ENCODE data around the gene KCTD16.

Gene KCTD16

DNA sequence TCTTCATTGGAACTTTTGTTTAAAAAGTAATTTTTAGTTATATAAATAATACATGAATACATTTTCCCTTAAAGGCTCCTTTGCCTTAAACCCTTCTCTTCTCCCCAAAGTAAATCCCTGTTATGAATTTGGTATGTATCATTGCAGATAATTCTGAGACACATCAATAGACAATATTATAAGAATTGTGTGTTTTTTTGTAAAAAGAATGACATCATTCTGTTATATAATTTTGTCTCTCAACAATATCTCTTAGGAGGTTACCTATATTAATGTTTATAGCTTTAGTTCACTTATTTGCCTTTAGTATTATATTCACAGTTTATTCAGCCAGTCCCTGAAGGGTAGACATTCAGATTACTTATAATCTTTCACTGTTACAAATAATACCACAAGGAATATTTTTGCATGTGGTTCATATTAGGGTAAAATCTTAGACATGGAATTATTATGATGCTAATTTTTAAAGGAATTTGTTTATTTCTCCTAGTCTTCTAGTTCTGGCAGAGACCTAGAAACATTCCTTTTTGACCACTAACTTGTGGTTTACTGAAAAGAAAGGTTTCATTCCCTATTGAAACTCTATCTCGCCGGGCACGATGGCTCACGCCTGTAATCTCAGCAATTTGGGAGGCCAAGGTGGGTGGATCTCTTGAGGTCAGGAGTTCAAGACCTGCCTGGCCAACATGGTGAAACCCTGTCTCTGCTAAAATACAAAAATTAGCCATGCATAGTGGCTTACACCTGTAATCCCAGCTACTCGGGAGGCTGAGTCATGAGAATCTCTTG is 105.6 kb downstream of the KCTD16 start:
- ATAC-seq: no peak
- no peak for TF ChIP-seq SNAI2 (CRISPR knock-in tag; IDR thresholded peaks at IDR 0.05)
- TF ChIP-seq, protein P1, sequence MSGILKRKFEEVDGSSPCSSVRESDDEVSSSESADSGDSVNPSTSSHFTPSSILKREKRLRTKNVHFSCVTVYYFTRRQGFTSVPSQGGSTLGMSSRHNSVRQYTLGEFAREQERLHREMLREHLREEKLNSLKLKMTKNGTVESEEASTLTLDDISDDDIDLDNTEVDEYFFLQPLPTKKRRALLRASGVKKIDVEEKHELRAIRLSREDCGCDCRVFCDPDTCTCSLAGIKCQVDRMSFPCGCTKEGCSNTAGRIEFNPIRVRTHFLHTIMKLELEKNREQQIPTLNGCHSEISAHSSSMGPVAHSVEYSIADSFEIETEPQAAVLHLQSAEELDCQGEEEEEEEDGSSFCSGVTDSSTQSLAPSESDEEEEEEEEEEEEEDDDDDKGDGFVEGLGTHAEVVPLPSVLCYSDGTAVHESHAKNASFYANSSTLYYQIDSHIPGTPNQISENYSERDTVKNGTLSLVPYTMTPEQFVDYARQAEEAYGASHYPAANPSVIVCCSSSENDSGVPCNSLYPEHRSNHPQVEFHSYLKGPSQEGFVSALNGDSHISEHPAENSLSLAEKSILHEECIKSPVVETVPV (CRISPR knock-in tag; IDR thresholded peaks at IDR 0.05): no peak
- TF ChIP-seq BACH2 (CRISPR knock-in tag; IDR thresholded peaks at IDR 0.05; ENCODE audit: borderline replicate concordance): no peak
- TF ChIP-seq OSR1 (CRISPR knock-in tag; IDR thresholded peaks at IDR 0.05): no peak

DNA sequence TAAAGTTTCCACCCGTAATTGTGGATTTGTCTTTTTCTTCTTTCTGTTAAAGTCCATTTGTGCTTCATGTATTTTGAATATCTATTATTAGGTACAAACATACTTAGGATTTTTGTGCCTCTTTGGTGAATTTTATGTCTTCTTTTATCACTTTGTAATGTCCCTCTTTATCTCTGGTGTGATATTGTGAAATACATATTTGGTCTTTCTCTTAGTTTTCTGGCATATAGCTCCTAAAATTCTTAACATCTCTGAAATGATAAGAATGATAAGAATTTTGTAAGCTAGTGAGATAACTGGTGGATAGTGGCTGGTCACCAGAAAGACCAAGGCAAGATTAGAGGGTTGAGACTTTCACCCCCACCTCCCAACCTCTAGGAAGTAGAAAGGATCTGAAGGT is 111.1 kb downstream of the KCTD16 start:
- ATAC-seq: no peak
- TF ChIP-seq ZNF565 (CRISPR knock-in tag; conservative IDR thresholded peaks at IDR 0.05; ENCODE audit: low read depth) (no peak), ISL1 (CRISPR knock-in tag; IDR thresholded peaks at IDR 0.05) (peak; percentile 36; the same call in 1 of the 2 replicates)

DNA sequence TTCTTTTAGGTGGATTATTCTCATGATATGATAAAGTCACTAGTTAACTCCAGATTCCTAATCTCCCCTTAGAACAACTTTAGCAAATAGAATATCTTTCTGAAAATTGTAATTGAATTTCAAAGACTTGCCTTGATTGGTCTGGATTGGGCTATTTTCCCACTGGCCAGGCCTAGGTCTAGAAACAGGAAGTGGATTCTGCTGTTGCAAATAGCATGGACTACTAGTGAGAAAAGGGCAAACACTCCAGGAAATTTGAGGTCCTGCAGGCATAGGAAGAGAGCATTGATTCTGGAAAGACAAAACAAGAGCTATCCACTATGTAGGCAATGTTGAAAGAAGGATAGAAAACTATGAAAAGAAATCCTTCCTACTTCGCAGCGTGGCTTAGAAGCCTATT is 113.4 kb downstream of the KCTD16 start:
- TF ChIP-seq, protein P2, sequence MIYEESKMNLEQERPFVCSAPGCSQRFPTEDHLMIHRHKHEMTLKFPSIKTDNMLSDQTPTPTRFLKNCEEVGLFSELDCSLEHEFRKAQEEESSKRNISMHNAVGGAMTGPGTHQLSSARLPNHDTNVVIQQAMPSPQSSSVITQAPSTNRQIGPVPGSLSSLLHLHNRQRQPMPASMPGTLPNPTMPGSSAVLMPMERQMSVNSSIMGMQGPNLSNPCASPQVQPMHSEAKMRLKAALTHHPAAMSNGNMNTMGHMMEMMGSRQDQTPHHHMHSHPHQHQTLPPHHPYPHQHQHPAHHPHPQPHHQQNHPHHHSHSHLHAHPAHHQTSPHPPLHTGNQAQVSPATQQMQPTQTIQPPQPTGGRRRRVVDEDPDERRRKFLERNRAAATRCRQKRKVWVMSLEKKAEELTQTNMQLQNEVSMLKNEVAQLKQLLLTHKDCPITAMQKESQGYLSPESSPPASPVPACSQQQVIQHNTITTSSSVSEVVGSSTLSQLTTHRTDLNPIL (CRISPR knock-in tag; IDR thresholded peaks at IDR 0.05; ENCODE audit: low read depth): no peak
- no peak for TF ChIP-seq TOX (CRISPR knock-in tag; IDR thresholded peaks at IDR 0.05; ENCODE audit: borderline replicate concordance)
- no peak for TF ChIP-seq TCF4 (CRISPR knock-in tag; IDR thresholded peaks at IDR 0.05; ENCODE audit: borderline replicate concordance)
- no peak for TF ChIP-seq ZNF8 (CRISPR knock-in tag; IDR thresholded peaks at IDR 0.05)
- TF ChIP-seq, protein P1 (CRISPR knock-in tag; IDR thresholded peaks at IDR 0.05): no peak
- TF ChIP-seq GLIS3 (CRISPR knock-in tag; IDR thresholded peaks at IDR 0.05): no peak
- ATAC-seq: no peak

DNA sequence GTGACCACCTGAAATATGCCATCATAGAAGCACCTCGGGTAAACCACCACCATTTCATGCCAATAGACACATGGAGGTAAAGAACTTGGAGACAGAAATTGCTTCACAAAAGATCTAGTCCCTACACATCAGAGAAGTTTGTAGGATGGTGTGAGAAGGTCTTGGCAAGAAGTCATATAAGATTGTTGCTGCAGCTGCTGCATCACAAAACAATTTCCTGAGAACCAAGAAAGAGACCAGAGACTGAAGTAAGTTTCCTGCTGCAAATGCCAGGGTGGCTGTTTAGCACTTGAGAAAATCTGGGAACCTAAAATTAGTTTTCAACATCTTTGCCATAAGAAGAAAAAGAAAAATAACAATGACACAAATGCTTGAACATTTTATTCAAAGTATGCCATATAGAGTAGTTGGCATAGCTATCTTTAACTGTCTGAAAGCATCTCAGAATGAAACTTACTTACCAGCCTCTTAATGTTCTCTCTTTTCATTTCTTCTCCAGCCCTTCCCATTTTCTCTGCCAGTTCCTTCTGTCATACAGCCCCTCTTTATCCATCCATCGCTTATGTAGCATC is 114.3 kb downstream of the KCTD16 start:
- no peak for ATAC-seq
- TF ChIP-seq ISL1 (CRISPR knock-in tag; IDR thresholded peaks at IDR 0.05) (no peak), TOX (CRISPR knock-in tag; IDR thresholded peaks at IDR 0.05; ENCODE audit: borderline replicate concordance) (no peak), ZNF565 (CRISPR knock-in tag; conservative IDR thresholded peaks at IDR 0.05; ENCODE audit: low read depth) (no peak), RARB (CRISPR knock-in tag; IDR thresholded peaks at IDR 0.05) (no peak), ZNF70 (CRISPR knock-in tag; IDR thresholded peaks at IDR 0.05) (no peak), ZFP30 (CRISPR knock-in tag; IDR thresholded peaks at IDR 0.05) (no peak), ZFP3 (CRISPR knock-in tag; IDR thresholded peaks at IDR 0.05) (no peak)
- TF ChIP-seq, protein P3, sequence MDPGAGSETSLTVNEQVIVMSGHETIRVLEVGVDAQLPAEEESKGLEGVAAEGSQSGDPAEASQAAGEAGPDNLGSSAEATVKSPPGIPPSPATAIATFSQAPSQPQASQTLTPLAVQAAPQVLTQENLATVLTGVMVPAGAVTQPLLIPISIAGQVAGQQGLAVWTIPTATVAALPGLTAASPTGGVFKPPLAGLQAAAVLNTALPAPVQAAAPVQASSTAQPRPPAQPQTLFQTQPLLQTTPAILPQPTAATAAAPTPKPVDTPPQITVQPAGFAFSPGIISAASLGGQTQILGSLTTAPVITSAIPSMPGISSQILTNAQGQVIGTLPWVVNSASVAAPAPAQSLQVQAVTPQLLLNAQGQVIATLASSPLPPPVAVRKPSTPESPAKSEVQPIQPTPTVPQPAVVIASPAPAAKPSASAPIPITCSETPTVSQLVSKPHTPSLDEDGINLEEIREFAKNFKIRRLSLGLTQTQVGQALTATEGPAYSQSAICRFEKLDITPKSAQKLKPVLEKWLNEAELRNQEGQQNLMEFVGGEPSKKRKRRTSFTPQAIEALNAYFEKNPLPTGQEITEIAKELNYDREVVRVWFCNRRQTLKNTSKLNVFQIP (CRISPR knock-in tag; IDR thresholded peaks at IDR 0.05; ENCODE audit: borderline replicate concordance, low read depth): no peak
- TF ChIP-seq, protein P2 (CRISPR knock-in tag; IDR thresholded peaks at IDR 0.05; ENCODE audit: low read depth): no peak

DNA sequence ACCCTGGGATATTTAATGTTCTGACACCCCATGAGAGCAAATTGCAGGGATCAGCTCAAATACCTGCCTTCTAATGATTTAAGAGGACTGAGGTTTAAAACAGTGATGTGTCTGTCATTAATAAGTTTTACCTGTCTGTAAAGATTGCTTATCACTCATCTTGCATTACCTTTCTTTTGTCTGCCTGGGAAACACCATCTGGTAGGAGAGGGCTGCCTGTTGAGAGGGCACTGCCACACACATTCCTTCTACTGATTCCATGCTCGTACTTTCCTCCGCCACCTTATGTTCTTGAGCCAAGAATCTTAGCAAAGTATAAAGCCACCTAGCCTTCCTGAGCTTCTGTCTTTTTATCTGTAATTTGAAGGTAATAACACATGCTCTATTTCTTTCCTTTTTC is 118.6 kb downstream of the KCTD16 start:
- ATAC-seq: no peak
- TF ChIP-seq ESRRG (CRISPR knock-in tag; IDR thresholded peaks at IDR 0.05): no peak
- TF ChIP-seq ZNF8 (CRISPR knock-in tag; IDR thresholded peaks at IDR 0.05): no peak
- no peak for TF ChIP-seq ZC3H10 (CRISPR knock-in tag; IDR thresholded peaks at IDR 0.05)
- TF ChIP-seq TOX (CRISPR knock-in tag; IDR thresholded peaks at IDR 0.05; ENCODE audit: borderline replicate concordance): no peak
- TF ChIP-seq, protein P3 (CRISPR knock-in tag; IDR thresholded peaks at IDR 0.05; ENCODE audit: borderline replicate concordance, low read depth): no peak
- no peak for TF ChIP-seq CSDC2 (CRISPR knock-in tag; IDR thresholded peaks at IDR 0.05)
- no peak for TF ChIP-seq ISL1 (CRISPR knock-in tag; IDR thresholded peaks at IDR 0.05)
- TF ChIP-seq BACH2 (CRISPR knock-in tag; IDR thresholded peaks at IDR 0.05; ENCODE audit: borderline replicate concordance): no peak
- TF ChIP-seq, protein P1 (CRISPR knock-in tag; IDR thresholded peaks at IDR 0.05): no peak
